NCI-H748 (cell line): ENCODE results near the gene SLITRK4.
A peak's percentile ranks its signal among the peaks of the same experiment; 100 is the strongest.

Experiments
- DNase-seq: peaks from one replicate; lab custom pipeline; 2025; ENCODE audit not compliant: unreplicated experiment; lab: John Stamatoyannopoulos, UW

The SLITRK4 gene, protein sequence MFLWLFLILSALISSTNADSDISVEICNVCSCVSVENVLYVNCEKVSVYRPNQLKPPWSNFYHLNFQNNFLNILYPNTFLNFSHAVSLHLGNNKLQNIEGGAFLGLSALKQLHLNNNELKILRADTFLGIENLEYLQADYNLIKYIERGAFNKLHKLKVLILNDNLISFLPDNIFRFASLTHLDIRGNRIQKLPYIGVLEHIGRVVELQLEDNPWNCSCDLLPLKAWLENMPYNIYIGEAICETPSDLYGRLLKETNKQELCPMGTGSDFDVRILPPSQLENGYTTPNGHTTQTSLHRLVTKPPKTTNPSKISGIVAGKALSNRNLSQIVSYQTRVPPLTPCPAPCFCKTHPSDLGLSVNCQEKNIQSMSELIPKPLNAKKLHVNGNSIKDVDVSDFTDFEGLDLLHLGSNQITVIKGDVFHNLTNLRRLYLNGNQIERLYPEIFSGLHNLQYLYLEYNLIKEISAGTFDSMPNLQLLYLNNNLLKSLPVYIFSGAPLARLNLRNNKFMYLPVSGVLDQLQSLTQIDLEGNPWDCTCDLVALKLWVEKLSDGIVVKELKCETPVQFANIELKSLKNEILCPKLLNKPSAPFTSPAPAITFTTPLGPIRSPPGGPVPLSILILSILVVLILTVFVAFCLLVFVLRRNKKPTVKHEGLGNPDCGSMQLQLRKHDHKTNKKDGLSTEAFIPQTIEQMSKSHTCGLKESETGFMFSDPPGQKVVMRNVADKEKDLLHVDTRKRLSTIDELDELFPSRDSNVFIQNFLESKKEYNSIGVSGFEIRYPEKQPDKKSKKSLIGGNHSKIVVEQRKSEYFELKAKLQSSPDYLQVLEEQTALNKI

DNA sequence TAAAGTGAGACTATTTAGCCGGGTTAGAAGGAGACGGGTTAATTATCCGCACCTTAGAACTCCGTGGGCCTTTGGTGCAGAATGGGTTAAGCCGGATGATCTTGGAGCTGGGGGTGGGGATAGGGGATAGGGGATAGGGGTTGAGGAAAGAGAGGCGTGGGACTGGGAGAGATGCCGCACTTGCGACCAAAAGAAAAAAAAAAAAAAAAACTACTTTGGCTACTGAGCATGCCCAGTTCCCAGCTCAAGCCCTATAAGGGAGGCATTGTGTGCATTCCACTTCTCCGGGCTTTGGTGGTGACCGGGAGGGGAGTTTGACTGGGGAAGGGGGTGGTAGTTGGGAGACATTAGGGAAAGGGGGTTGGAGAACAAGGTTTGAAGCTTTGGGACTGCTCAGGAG is at the start of gene SLITRK4:
Gene SLITRK4 (minus strand): TSS at position 187 of the 400 bp plus-strand sequence. CDS start 4,993 bp downstream, outside the sequence.
- DNase-seq = peak; percentile 55

DNA sequence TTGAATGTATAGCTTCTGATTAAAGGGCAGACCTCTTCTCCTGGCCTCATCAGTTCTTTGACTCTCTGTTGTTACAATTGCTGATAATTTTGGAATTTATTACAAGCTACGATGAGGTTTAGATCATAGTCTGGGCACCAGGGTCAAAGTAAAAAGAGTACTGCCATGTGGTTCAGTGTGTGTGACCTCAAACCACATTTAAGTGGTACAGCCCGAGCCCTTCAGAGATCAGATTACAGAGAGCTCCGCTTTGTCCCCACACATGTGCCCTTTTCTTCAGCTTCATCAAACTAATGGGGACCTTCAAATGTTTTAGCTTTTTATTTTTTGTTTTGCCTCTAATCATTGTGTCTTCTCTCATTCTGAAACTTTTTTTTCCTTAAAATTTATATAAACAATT is 47.6 kb upstream of the SLITRK4 start:
- peak; percentile 22 for DNase-seq

DNA sequence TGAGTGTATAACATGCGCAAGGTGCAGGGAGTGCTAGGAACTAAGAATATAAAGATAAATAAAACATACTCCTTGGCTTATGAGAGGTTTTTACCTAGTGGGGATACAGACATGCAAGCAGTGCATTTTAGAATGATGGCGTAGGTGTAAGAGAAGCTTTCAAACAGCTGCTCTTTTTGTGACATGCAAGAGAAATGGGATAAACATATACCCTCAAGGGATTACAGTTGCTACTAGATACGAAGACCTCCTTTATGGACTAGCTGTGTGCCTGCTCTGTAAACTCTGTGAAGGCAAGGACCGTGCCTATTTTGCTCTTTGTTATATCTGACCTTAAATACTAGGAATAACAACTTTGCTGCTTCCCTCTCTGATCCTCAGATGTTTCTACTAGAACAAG is 39.0 kb upstream of the SLITRK4 start:
- DNase-seq = no peak

DNA sequence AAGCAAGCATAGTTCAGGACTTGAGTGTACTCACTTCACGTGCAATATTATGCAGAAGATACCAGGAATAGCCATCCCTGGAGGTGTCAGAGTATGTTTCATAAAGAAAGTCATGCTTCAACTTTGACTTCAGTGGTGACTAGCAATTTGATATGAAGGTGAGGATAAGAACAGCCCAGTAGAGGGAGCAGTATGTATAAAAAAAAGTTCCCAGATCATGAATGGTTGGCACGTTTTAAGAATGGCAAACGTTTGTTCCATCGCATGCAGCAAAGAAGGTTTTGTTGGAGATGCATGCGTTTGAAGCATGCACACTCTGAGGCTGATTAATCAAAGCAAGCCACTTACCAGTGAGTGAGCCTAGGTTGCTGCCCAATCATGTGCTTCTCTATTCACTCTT is 33.5 kb upstream of the SLITRK4 start:
- peak; percentile 73 for DNase-seq

DNA sequence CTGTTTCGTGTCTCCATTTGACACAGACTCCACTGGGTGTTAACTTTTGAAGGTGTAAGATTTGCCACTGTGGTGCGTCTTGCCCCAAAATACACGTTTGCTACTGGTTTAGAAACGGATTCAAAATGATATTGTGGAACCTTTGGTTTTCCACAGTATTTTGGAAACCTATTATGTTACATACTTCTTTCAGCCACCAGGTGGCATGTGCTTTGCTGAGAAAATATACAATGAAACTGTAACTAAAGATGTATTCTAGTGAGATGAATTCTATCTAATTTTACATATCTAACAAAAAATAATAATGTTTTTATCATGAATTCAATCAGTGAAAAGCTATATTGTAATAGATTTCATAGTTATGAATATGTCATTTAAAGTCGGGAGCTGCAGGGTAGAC is 28.4 kb upstream of the SLITRK4 start:
- DNase-seq = peak; percentile 37

DNA sequence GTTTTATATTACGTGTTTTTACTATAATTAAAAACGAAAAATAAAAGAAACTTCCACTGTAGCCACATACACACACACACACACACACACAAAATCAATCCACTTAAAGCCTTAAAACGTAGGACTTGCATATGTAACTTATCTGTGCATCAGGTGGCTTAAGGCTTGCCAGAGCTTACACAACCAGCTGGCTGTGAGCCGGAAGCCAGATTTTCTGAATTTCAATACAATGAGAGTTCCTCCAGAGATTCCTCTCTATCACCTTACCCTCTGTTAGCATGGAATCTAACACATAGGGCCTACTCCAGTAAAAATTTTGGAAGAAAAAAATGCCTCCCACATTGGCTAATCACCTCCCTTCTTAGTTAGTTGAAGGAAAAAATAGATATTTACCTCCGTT is 27.9 kb upstream of the SLITRK4 start:
- DNase-seq = no peak

DNA sequence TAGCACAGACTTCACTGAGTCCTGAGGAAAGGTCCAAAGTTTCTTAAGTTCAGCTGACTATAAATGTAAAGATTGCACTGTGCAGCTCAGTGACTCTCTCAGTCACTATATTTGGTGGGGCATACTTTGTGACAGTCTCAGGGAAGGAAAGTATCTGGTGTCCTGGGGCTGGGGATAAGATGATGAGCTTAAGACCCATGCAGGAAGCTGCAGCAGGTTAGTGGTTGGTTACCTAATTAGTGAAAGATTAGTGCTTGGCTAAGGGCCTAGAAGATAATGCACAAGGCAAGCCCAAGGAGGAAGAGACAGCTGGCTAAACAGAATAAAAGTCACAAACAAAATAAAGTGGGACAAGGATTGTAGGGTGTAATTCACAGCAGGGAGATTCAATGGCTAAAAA is 25.4 kb upstream of the SLITRK4 start:
- no peak for DNase-seq

DNA sequence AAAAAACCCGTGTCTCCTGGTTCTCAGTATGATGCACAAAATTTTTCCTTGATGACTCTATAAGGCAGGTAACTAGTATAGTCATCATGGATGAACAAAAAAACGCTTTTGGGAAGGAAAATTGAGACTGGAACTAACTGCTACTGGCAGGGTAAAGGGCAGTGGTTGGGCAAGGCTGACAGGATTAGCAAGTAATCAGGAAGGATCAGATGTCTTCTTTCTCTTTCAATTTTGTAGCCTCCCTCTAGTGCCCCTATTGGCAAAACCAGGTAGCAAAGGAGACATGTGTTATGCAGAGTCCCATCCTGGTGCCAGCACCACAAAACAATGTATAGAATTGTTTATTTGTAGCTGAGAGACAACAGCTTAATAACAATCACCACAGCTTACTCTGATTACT is 12.8 kb upstream of the SLITRK4 start:
- peak; percentile 57 for DNase-seq

DNA sequence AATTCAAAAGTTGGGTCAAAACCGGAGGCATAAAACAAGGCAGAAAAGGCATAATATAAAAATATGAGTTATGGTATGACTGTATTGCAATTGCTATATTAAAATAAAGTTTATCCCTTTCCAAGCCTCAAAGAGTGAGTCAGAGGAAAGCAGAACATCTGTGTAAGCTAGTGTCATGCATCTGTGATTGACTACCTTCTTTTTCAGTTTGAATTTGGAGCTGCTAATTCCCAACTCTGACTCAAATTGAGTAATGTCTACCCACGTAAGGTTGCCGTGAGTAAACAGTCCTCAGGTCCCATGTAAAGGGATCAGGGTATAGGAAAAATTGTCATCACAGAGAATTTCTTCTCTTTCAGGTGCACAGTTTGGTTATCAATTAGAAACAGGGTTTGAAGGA is 6.5 kb upstream of the SLITRK4 start:
- DNase-seq = no peak

DNA sequence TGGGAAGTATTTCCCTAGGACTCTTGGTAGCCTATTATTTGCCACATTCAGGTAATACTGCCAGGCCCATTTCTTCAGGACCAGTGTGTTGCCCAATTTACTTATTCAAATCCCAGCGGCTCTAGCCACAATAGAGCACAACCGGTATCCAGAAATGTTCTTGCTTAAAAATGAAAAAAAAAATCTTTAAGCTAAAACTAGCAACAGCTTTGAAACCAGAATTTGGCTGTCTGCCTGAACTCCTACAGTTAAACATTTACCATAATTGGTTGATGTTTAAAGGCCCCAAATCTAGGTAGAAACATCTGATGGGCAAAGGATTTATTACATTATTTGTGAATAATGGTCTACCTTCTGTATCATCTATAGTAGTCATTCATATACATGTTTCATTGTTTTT is 930 bp upstream of the SLITRK4 start:
- no peak for DNase-seq

DNA sequence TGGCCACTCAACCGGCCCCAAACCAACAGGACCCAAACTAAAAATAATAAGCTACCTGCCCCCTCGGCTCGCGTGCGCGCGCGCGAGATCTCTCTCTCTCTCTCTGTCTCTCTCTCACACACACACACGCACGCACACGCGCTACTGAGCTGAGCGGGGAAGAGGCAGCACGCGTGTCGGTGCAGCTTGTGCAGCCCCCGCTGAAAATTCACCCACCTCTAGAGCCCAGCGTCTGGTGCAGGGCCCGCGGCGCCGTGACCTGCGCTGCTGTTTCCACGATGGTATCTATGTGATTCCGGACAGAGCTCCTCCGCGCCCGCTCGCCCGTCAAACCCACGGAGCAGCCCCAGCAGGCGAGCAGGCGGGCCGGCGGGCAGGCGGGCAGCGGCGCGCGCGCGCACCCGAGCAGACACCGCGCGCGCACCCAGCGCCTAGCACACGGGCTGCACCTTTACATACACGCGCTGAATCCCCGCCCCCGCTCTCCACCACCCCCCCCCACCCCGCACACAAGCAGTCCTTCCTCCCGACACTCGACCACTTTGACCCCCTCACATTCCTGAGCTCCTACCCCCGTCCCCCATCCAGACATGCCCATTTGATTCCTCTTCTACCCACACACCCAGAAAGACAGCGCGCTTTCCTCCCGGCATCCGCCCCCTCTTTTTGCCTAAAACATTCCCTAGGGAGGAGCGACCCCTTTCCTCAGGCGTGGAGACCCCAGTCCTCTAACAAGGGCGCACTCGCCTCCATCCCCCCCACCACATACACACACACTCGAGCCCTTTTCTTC is 1.0 kb downstream of the SLITRK4 start:
- DNase-seq = peak; percentile 67

DNA sequence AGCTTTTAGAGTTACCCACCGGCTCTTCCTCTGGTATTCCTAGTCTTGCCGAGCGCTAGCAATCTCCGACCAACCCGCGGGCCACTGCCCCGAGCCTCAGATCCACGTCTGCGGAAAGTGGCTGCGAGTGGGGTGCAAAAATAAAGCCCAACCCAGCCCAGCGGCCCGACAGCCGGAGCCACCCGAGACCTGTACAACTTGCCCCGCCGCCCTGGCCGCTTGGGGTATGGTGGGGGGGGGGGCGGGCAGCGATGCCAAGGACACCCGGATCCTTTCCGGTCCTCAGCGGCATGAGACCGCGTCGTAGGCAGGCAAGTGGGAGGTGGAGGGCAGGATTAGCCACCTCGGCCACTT is 1.6 kb downstream of the SLITRK4 start:
- DNase-seq = peak; percentile 59

DNA sequence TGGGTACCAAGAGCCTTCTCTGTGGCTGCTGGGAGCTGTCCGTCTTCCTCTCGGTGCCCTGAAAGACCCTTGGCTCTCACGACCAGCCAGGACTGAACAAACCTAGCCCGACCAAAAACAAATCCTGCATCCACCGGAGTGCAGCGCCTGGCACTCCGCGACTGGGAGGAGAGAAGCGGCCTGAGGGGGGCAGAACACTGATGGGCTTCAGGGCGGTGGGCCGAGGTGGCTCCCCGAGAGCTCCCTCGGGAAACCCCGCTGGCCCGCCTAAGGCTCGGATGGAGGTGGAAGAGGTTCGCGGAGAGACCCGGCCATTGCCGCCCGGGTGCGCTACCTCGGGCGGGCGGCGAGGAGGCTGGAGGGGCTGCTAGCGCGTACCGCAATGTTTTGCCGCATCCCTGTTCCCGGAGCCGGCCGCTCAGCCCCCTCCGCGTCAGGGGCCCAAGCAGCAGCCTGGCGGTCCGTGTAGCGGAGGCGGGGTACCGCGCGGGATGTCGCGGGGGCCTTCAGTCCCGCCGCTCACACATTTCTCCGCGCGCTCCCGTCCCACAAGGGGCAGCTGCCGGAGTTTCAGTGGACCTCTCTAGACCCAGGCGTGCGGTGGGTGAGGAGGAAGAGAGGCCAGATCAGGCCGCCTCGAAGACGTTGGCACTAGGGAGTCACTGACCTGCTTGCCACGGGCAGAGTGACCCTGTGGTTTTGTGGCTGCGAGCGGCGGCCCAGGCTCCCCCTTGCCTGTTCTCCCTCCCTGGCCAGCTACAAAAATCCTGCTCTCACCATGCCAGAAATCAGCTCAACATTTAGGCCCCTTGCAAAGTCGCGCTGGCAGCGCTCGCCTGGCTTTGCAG is 2.2 kb downstream of the SLITRK4 start:
- DNase-seq = peak; percentile 57

DNA sequence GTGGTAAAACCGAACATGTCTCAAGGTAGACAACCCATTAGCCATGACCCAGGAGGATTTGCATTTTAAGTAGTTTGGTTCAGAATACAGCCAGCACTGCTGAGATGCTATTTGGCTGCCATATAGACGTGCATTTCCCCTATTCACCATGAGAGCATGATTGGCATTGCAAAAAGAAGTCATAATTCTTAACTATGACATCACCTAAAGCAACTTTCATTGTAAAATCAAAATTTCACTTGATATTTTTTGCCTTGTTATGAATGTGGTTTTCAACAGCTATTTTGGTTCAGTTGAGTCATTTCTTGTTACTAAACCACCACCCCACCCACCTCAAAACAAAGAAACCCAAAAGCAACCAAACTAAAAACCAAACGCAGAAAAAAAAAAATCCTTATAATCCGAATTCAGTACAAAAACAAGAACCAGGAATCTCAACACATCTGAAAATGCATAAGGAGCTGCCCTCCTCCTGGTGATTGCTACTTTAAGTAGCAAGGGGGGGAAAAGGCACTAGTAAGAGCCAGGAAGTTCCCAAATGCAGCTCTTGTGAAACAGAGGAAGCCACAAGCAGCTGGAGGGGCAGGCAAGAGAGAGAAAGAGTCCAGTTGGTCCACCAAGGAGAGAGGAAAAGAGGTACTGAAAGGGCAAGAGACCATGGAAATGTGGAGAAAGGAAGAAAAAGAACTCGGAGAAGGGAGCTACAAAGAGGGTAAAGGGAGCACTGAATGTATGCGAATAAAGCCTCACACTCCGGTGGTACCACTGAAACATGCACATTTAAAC is 3.1 kb downstream of the SLITRK4 start:
- no peak for DNase-seq

DNA sequence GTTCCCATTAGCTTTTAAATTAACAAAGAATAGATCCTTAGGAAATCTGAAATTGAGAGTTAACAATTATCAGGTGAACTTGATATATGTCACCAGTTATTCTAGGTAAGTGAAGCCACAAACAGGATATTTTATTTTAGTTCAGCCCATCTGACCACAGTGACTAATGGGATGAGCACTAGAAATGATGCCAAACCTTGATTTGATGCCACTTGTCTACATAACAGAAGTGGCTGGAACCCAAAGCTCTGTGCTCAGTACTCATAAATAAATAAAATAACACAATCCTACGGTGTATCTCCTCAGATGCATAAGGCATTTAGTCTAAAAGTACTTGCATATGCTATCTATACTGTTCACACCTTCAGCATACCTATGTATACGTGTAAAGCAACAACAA is 12.2 kb downstream of the SLITRK4 start:
- DNase-seq = no peak

DNA sequence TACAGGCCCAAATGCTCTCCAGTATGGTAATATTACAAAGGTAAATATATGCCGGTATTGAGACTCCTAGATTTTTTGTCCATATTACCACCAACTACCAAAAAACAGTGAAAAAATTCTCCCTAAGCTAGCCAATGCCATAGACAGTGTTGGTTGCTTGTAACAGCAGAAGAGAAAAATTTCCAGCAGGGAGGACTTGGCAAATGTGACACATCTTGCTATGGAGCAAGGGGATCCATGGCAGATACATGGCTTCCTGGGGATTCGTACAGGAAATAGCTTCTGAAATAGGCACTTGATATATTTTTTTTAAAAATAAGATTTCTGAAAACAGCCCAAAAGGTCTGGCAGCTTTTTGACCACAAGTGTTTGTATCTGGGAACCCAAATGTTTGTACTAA is 14.6 kb downstream of the SLITRK4 start:
- DNase-seq = no peak

DNA sequence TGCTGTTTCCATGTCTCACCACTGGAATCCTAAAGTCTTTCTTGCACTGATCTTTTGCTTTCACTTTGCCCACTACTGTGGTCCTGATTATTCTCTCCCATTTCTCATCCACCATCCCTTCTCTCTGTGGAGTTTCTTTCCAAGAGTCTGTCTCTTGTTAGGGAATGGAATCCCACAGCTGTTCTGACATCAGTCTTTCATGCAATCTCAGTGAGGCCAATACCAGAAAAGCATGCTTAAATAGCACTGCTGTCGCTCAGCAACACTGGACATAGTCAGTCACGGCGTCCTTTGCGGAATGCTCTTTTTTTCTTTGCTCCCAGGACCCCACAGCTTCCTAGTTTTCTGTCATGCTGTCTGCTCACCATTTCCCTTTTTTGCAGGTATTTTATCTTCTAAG is 20.1 kb downstream of the SLITRK4 start:
- DNase-seq = no peak

DNA sequence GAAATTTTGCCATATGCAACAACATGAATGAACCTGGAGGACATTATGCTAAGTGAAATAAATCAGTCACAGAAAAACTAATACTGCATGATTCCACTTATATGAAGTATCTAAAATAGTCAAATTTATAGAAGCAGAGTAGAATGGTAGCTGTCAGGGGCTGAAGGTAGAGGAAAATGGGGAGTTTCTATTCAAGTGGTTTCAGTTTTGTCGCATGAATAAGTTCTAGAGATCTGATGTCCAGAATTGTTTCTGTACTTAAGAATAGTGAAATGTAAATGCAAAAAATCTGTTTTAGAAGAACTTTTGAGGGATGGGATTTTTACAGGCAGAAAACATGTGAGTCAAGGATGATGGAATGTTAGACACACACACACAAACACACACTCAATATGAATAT is 34.1 kb downstream of the SLITRK4 start:
- DNase-seq = no peak

DNA sequence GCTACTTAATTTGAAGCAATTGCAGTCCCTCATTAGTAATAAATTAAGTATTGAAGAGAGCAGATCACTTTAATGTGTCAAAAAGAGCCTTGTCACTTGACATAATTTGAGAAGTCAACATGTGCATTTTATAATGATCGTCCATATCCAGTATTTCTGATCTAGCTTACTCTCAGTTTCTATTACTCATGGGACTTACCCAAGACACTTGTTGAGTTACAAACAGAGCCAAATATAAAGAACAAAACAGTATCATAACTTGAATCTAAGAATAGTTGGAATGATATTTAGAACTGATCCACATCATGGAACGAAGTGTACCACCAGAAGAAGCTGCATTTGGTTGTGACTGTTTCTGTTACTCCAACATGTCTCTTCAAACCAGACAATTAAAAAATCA is 54.7 kb downstream of the SLITRK4 start:
- no peak for DNase-seq

DNA sequence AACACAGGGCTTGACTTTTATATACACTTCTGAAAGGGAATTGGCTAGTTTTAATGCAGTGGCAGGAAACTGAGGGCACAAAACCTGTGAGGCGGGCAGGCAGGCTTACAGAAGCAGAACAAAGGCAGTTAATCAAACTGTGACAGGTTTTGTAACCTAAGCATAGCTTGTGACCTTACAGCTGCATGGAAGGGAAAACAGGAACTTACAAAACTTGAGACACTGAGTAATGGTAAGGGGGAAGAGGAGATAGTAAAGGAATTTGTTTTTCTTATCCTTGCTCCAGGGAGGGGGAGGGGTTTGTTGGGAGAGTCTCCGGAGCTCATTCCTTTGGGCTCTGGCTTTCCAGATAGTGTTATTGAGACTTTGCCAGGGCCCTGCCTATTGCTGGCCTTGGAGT is 55.6 kb downstream of the SLITRK4 start:
- DNase-seq = no peak
